ENCODE results near the gene ZFR.
A peak's percentile ranks its signal among the peaks of the same experiment; 100 is the strongest.
"Not testable (repeated sequence)": the region's sequence is repeated elsewhere in the genome, so short reads cannot be mapped to it uniquely, and the experiment has no call there.

The ZFR gene

GRCh38 chr5:32355686-32356085, 88.9 kb downstream of the ZFR start:
- DNase-seq: no peak

DNA sequence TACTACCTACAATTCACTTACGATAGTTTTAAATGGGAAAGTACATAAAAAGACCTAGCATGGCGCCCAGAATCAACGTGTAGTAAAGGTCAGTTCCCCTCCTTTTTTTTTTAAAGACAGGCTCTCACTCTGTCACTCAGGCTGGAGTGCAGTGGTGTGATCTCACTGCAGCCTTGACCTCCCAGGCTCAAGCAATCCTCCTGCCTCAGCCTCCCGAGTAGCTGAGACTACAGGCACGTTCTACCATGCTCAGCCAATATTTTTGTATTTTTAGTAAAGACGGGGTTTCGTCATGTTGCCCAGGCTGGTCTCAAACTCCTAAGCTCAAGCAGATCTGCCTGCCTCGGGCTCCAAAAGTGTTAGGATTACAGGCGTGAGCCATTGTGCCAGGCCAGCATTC, 91.1 kb downstream of the ZFR start:
- no peak for DNase-seq

DNA sequence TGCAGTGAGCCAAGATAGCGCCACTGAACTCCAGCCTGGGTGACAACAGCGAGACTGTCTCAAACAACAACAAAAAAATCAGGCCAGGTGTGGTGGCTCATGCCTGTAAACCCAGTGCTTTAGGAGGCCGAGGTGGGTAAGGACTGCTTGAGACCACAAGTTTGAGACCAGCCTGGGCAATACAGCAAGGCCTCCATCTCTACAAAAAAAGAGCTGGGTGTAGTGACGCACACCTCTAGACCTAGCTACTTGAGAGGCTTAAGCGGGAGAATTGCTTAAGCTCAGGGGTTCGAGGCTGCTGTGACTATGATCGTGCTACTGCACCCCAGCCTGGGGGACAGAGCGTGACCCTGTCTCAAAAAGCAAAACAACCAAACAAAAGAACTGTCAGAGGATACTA, 91.9 kb downstream of the ZFR start:
- DNase-seq: no peak

DNA sequence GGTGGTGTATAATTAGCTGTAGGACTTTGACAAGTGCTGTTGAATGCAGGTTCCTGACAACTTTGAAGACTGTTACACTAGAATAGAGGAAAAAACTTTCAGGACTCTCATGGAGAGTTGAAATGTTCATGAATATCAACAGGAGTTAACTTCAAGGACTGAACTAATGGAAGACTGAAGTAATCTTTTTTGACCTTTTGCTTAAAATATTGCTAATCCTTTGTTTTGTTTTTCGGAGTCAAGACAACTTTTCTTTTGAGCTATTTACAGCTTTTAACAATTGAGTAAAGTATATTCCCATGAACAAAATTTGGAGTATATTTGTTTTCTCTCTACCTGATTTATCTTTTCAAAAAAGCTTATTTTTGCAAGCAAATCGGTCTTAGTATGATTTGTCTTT, 97.7 kb downstream of the ZFR start:
- DNase-seq: no peak

DNA sequence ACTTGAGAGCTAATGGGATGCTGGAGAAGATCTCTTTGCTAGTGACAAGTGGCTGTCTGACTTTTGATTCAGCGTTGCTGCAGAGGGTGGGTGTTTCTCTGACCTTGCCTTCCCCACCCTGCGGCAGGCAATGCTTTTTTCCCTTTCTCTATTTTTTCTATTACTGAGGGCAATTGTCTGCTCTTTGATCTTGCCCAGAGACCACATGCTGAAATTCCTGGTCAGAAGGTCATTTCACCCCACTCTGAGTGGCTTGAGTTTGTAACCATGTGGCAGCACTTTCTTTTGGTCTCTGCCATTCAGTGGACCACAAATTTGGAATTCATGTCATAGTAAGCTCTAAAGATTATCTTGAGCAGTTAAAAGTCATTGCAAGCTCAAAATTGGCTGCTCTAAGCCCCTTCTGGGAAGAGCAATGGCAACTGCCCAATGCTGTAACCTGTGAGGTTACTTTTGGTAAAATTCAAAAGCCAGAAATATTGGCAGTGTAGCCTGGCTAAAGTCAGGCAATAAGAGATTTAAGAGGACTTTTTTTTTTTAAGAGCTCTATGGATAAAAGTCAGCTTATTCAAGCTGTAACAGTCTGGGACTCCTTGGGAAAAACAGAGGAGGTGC, 101.4 kb downstream of the ZFR start:
- DNase-seq: no peak

DNA sequence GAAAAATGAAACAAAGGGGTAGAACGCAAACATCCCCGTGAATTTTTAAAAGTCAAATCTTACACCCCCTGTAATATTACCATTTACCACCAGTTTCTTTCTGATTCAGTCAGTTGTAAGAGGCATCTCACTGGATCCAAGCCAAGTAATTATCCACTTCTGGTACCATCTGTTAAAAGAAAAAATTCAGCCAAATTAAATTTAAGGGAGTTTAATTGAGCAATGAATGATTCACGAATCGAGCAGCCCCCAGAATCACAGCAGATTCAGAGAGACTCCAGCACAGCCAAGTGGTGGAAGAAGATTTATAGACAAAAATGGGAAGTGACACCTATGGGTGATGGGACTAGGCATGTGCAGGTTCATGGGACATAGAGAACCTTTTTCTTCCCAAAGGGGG, 101.9 kb downstream of the ZFR start:
- no peak for DNase-seq

DNA sequence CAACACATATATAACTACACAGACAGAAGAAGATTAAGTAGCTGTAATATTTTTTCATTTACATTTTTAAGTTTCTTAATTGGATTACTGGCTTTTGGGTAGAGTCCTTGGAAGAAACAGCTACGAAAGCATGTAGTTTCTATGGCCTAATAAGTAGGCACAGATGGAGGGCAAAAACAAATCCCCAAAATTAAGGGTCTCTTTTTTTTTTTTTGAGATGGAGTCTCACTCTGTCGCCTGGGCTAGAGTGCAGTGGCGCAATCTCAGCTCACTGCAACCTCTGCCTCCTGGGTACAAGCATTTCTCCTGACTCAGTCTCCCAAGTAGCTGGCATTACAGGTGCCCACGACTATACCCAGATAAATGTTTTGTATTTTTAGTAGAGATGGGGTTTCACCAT, 104.7 kb downstream of the ZFR start:
- no peak for DNase-seq

DNA sequence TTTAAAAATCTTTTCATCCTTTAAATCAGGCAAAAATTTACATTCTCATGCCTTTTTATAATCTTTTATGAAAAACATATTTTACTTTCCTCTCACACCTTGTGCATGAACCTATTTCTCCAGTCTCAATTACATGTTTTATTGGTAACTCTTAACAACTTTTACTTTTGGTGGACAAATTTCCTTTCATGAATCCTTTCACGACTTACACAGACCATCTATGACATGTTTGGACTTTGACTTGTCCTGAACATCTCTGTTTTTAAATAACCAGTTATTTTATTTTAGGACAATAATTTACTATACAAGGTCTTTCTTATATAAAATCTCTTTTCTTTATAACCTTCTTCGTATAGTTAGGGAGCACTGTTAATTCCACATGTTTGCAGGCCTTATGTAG, 105.3 kb downstream of the ZFR start:
- peak; percentile 57 for DNase-seq

DNA sequence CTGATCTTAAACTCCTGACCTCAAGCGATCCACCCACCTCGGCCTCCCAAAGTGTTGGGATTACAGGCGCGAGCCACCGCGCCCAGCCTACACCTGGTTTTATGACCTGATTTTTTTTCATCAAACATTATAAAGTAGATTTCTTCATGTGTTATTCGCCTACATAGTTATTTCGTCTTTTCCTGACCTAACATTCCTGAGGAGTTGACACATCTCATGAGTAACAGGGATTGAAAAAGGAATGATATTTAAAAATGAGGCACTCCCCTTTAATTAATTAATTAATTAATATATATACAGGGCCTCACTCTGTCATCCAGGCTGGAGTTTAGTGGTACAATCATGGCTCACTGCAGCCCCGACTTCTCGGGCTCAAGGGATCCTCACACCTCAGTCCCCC, 111.6 kb downstream of the ZFR start:
- no peak for DNase-seq

DNA sequence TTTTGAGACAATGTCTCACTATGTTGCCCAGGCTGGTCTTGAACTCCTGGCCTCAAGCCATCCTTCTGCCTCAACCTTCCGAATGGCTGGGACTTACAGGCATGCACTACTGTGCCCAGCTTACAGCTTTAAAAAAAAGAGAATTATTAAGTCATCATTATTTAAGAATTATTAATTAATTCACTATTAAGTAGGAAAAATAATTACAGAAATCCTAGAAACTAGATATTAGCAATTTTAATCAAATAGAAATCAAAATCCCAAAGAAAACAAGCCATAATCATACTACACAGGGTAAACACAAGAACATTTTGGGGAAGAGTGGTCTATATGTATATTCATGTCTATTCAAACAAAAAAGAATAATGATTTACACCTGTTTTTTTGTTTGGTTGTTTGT, 112.2 kb downstream of the ZFR start:
- no peak for DNase-seq

GRCh38 chr5:32331935-32332274, 112.6 kb downstream of the ZFR start:
- no peak for DNase-seq

- no peak for DNase-seq
These were observed 113.2 kb downstream of the ZFR start for GRCh38 chr5:32331217-32331934.

DNA sequence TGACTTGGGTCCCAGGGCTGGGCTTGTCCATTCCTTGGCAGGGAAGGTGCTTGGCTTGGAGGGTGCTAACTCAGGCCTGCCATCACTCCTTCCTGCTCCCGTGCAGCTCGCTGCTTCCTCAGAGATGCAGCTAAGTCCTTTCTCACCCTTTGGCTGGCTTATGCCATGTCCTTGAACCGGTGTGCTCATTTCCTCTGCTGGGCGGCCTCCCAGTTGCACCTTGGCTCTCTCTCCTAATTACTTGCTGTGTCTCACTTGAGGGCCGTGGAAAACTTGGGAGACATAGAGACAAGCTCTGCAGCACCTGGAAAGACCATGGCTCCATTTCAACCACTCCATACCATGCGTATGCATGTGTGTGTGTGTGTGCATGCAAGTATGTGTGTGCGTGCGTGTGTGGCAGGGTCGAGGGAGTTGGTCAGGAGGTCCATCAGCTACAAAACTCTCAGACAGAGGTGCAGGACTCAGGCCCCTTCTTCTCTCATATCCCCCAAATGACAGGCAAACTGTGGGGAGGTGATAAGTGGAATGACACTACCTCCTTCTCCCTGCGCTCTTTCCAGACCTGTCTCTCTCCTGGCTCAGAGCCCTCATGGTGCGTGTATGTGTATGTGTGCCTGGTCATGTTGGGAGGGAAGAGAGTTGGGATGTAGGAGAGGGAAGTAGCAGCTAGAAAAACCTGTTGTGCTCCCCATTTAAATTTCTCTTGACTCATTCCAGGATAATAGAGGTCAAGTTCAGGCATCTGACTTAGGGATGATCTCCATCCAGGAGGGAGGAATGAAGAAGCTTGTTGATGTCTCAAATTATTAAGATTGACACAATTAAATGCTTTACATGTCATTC, 114.2 kb downstream of the ZFR start:
- no peak for DNase-seq

DNA sequence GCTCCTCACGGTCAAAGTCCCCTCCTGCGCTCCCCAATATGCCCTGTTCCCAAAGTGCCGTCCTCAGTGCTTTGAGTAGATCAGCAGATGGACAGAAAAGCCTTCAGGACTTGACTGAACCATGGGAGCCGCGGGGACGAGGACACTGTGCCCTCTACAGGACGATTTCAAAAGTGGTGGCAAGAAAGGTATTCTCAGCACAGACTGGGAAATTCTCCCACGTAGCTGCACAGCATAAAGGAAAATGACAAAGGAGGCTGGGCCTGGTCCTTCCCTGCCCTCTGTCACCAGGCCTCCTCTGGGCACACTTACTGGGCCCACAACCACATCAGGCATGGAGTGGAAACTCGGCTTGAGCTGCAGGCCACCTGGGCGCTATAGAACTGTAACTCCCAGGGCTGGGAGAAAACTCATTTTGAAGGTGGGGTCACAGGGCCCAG, 115.1 kb downstream of the ZFR start:
- DNase-seq: peak; percentile 85

- no peak for DNase-seq
These were observed 118.2 kb downstream of the ZFR start for GRCh38 chr5:32326216-32326772.

- no peak for DNase-seq
These were observed 118.9 kb downstream of the ZFR start for GRCh38 chr5:32325616-32326015.

- DNase-seq: no peak
These were observed 119.5 kb downstream of the ZFR start for GRCh38 chr5:32325062-32325461.

GRCh38 chr5:32323741-32324140, 120.8 kb downstream of the ZFR start:
- no peak for DNase-seq

DNA sequence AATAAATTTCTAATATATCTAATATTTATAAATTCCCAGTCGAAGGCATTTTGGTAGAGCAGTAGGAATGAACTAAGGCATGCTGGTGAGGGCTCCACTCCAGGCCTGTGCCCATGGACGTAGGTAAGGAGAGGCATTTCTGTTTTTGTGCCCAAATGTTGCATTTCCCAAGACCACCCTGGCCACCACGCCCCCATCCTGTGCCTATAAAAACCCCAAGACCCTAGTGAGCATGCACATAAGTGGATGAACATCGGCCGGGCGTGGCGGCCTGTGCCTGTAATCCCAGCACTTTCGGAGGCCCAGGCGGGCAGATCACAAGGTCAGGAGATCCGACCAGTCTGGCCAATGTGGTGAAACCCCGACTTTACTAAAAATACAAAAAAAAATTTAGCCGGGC, 121.7 kb downstream of the ZFR start:
- DNase-seq: no peak

DNA sequence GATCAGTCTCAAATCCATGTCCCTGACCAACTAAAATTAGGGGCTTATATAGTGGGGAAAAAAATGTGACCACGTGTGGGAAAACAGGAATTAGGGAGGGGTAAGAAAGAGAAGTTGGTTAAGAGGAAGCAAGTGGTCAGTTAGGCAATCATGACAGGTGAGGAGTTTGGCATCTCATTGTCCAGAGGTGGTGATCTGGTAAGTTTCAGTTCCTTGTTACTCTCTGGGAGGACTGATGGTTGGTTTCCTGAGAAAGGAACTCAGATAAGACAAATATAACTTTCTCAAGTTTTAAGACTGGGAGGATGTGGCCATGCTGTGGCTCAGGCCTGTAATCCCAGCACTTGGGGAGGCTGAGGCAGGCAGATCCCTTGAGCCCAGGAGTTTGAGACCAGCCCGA, 122.8 kb downstream of the ZFR start:
- not testable (repeated sequence) for DNase-seq

DNA sequence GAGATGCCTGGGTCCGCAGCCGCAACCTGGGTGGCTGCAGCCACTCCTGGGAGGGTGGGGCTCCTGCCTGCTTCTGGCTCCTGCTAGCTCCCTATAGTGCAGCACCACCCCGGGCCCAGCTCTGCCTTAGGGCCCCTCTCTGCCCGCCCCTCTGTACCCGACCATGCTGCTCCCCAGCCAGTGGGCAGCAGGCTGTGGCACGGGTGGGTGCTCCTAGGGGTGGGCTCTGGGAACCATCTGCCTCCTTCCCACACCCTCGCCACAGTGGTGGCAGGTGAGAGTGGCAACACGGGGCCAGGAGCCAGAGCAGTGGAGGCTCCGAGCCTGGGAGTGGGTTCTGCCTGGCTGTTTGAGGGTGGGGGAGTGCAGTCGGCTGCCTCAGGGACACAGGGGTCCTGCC, 124.0 kb downstream of the ZFR start:
- DNase-seq: no peak

DNA sequence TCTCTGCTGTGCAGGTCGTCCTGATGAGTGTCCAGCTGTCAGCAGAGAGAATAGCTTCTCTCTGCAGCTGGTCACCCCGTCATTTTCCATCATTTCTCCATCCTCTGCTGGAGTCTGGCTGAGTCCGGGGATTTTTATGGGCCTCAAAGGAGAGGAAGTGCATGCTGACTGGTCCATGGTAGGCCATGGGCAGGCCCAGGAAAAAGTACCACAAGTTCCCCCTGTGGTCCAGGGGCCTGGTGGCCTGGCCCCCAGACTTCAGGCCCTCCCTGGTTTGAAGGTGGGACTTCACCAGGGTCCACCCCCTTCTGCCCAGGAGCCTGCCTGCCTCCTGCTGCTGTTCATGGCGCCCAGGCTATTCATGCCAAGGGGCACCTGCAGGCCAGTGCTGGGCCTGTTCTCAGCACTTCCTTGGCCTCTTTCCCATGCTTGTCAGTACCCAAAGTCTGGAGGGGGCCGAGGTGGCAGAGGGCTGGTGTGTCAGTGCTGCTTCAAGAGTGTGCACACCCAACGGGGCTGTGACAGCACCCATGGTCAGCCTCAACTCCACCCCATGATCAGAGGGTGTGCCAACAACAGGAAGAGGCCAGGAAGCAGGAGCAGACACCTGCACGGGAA, 124.5 kb downstream of the ZFR start:
- no peak for DNase-seq

- DNase-seq: no peak
These were observed 125.1 kb downstream of the ZFR start for GRCh38 chr5:32319392-32319791.
